K562 (cell line): Measurements from ENCODE around the gene PAX2.

Experiments used
- POLR2A ChIP-seq: fragments of 450-650 bp; conservative IDR thresholded peaks from 2 replicates; pipeline ENCODE4 v1.6.1; 2016
- REST ChIP-seq, 2 experiments: fragments of 450-650 bp; formaldehyde crosslinking in 1 of 2; IDR thresholded peaks; 2 replicates each; pipeline versions ENCODE4 v1.4.0 to v1.6.1; 2014 to 2020; ENCODE audit warnings: mild to moderate bottlenecking in 2 of 2, borderline replicate concordance in 1 of 2, low read depth in 1 of 2
- ZNF431 ChIP-seq: sonication (generic); formaldehyde crosslinking; IDR thresholded peaks from 2 replicates; pipeline ENCODE4 v1.8.0; 2022; ENCODE audit warnings: mild to moderate bottlenecking, missing genetic modification reagents

DNA sequence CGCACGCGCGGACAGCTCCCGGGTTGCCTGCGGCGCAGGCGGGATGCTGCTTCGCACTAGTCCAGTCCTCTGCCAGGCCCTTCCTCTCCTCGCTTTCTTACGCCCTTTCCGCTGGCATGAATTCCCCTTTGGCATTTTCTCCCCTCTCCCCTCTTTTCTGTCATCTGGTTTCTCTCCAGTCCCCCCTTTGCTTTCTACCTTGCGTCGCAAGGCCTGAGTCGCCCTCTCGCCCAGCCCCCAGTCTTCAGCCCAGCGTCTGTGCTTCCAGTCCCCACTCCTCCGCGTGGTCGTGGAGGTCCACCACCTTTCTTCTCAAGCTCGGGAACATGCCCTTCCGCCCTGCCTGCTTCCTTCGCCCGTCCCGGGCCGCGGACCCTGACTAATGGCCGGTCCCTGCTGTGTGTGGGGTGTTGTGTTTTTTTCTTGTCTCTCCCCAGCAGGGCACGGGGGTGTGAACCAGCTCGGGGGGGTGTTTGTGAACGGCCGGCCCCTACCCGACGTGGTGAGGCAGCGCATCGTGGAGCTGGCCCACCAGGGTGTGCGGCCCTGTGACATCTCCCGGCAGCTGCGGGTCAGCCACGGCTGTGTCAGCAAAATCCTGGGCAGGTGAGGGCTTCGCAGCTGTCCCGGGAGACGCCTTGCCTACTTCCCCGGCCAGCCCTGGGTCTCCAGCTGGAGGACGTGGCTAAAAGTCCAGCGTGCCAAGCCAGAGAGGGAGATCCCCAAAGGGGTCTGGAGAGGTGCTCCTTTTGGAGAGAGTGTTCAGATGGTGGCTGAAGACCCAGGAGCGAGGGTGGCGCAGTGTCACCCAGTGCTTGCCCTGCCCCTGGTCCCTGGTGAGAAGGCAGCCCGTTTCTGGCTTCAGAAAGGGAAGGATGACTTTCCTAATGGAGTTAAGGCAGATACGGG lies 4.2 kb downstream of the PAX2 start:
- no peak for TF ChIP-seq ZNF431 (CRISPR knock-in tag)
- TF ChIP-seq POLR2A: no peak
- TF ChIP-seq REST (IDR thresholded peaks at IDR 0.05; ENCODE audit: borderline replicate concordance): no peak
- TF ChIP-seq REST (CRISPR knock-in tag; IDR thresholded peaks at IDR 0.05; ENCODE audit: low read depth): no peak
